Coronary artery (tissue), 2 donors: ENCODE results near the gene PNCK.
A peak's percentile ranks its signal among the peaks of the same experiment; 100 is the strongest.

Source experiments
- DNase-seq: peaks from one replicate; pipeline ENCODE4 v3.0.0-alpha.2; 2017; ENCODE audit warnings: low spot score
- H3K27ac ChIP-seq, 2 donors: fragments of 200-600 bp; sonication (generic); one replicate each; pipeline ENCODE4 v1.5.1; 2016 to 2019
- H3K4me3 ChIP-seq: fragments of 200-600 bp; sonication (generic); 2 replicates; pipeline ENCODE4 v1.5.1; 2016; ENCODE audit warnings: mild to moderate bottlenecking, moderate library complexity
- TF ChIP-seq, protein P1 (sequence below): fragments of 200-600 bp; sonication (generic); IDR thresholded peaks from one replicate; pipeline ENCODE4 v1.5.1; 2019; ENCODE audit warnings: antibody characterized with exemption

Gene PNCK

DNA sequence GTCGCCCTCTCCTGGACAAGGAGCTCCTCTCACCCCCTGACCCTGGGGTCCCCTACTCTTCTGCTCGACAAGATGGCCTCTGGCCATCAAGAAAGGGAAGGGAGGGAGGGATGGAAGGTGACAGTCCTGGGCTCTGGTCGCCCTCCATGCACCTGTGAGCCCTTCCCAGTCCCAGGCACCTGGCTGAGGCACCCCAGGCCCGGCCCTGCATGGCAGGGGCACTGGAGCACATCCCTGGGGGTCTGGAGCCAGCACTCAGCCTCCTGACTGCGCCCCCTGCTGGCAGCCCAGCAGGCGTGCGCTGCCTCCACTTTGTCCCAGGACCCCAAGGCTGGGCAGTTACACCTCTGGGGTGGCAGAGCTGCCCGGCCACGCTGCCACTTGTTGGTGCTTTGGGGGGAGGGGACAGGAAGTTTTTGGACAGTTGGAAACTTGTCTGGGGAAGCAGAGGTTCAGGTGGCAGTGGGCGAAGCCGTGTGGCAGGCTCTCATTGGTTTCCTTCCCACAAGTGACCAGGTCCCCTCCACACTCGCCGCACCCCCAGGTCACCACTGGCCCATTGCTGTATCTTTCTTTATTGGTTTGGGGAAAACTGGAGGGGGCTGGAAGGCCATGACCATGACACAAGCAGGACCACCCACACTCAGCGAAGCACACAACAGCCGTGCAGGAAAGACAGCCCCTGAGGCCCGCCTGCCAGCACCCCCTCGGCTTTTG is 4.3 kb downstream of the PNCK start:
- H3K4me3 ChIP-seq: no peak overlapping the region
- DNase-seq: peak; percentile 69
- TF ChIP-seq, protein P1, sequence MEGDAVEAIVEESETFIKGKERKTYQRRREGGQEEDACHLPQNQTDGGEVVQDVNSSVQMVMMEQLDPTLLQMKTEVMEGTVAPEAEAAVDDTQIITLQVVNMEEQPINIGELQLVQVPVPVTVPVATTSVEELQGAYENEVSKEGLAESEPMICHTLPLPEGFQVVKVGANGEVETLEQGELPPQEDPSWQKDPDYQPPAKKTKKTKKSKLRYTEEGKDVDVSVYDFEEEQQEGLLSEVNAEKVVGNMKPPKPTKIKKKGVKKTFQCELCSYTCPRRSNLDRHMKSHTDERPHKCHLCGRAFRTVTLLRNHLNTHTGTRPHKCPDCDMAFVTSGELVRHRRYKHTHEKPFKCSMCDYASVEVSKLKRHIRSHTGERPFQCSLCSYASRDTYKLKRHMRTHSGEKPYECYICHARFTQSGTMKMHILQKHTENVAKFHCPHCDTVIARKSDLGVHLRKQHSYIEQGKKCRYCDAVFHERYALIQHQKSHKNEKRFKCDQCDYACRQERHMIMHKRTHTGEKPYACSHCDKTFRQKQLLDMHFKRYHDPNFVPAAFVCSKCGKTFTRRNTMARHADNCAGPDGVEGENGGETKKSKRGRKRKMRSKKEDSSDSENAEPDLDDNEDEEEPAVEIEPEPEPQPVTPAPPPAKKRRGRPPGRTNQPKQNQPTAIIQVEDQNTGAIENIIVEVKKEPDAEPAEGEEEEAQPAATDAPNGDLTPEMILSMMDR: peak; percentile 59
- H3K27ac ChIP-seq: no peak overlapping the region

DNA sequence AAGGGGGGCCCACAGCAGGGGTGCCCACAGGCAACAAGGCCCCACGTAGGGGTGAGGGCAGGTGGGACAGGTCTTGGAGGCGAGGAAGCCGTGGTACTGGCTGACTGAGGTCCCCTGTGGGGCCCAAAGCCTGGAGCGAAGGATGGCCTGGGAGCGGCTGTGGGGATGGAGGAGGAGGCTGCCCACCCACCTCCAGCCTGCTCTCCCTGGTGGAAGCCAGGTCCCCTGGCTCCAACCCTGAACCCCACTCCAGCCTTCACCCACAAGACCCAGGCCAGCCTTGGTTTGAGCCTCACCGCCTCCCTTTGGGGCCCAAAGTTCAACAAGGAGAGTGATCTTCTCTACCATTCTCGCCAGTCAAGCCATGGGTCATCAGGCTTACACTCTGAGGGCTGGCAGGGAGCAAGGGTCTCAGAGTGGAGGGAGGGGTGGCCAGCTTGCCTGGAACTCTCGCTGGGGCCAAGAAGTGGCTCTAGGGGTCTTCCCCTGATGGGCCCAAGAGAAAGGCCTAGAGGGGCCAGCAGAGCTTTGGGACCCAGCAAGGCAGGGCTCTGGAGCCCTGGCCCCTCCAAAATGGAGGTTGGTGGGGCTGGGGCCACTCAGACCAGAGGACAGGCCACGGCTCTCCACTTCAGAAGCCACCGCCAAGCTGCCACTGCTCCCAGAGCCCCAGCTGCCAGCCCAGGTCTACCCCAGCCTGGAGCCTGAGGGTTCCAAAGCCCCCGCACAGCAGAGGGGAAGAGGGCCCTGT is 5.0 kb downstream of the PNCK start:
- no peak overlapping the region for H3K4me3 ChIP-seq
- DNase-seq: peak; percentile 61
- no peak overlapping the region for H3K27ac ChIP-seq
- TF ChIP-seq, protein P1: no peak

DNA sequence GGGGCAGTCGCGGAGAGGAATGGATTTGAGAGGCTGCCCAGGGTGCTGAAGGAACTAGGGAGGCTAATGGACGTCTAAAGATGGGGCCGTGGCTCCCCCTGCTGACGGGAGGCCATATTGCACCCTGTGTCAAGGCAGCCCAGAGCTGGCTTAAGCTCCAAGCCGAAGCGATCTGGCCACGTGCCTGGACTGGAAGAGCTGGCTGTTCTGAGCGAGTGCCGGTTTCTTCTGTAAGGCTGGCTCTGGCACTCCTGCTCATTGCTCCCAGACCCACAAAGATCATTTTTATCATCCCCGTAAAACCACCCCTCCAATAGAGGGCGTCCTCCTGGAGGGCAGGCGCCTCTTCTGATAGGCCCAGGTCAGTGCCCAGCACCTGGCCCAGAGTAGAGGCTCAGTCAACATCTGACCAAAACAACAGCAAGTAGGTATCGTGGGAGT is 5.6 kb downstream of the PNCK start:
- peak overlapping the region; percentile 13 for H3K4me3 ChIP-seq
- H3K27ac ChIP-seq: no peak overlapping the region

DNA sequence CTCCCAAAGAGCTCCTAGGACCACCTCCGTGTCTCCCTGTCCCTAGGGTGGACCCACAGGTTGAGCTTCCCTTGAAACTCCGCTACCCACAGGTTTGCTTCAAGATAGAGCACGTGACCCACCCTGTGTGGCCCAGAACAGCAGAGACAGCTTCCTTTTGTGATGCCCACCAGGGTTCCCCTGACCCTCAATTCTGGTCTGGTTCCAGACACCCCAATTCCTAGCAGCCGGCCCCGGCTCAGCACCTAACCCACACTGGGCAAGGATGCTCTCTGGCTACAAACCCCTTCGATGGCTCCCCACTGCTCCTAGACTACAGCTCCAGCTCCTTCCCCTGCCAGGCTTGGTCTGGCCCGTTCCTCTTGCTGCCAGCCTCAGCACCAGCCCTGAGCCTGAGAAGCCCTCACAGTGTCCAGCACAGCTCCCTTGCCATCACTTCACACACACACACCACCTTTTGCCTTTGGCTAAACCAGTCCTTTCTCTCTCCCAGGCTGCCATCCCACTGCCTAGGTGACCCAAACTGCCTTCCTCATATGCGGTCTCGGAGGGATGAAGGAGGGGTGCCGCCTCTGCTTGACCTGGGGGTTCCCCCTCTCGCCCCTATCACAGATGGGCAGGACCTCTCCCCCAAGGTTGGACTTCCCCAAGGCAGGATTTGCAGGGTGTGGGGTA is 6.2 kb downstream of the PNCK start:
- peak overlapping the region; percentile 13 for H3K4me3 ChIP-seq
- peak; percentile 69 for DNase-seq
- no peak overlapping the region for H3K27ac ChIP-seq
- TF ChIP-seq, protein P1: no peak

More for the DNA sequence above, 5.6 kb downstream of the PNCK start:
- DNase-seq: peak; percentile 75
- TF ChIP-seq, protein P1: peak; percentile 53

DNA sequence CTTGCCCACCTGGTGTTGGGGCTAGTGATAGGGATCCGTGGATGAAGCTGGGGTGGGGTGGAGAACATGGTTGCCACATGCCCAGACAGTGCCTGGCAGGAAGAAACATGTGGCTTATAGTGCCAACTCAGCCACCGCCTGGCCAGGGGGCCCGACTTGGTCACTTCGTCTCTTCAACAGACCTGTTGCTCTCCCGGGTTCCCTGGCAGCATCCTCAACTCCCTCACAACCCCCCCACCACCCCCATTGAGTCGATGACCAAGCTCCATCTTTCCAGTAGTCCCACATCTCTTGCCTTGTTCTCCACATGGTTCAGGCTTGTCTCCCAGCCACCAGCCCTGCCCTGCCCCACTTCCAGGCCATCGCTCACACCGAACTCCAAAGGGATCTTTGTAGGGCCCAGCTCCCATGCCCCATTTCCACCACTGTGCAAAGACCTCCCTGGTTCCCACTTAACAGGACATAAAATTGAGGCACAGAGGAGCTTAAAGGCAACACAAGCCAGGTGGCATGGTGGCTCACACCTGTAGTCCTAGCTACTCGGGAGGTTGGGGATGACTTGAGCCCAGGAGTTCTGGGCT is 7.8 kb downstream of the PNCK start:
- TF ChIP-seq, protein P1: no peak
- no peak overlapping the region for H3K4me3 ChIP-seq
- H3K27ac ChIP-seq: no peak overlapping the region
- DNase-seq: peak; percentile 33

DNA sequence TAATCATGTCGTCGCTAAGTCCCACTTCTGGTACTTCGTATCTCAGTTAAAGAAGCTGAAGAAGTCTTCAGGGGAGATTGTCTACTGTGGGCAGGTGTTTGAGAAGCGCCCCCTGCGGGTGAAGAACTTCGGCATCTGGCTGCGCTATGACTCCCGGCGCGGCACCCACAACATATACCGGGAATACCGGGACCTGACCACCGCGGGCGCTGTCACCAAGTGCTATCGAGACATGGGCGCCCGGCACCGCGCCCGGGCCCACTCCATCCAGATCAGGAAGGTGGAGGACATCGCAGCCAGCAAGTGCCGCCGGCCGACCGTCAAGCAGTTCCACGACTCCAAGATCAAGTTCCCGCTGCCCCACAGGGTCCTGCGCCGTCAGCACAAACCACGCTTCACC is 11.3 kb downstream of the PNCK start:
- DNase-seq: peak; percentile 69
- Histone ChIP-seq H3K4me3 (peak overlapping the region; percentile 53), H3K27ac (no peak overlapping the region)
- TF ChIP-seq, protein P1: no peak
